GM21367 (cell line): ENCODE data around the gene SLC44A4.
"Not testable (repeated sequence)": the region's sequence is repeated elsewhere in the genome, so short reads cannot be mapped to it uniquely, and the experiment has no call there.

Experiments
- ATAC-seq: cut with Tn5 transposase; IDR thresholded peaks from one replicate; pipeline ENCODE4 v1.9.1; 2021; ENCODE audit not compliant: unreplicated experiment

SLC44A4 gene

GRCh38 chr6:31830886-31831335 lies 47.9 kb downstream of the SLC44A4 start:
- no peak for ATAC-seq

DNA sequence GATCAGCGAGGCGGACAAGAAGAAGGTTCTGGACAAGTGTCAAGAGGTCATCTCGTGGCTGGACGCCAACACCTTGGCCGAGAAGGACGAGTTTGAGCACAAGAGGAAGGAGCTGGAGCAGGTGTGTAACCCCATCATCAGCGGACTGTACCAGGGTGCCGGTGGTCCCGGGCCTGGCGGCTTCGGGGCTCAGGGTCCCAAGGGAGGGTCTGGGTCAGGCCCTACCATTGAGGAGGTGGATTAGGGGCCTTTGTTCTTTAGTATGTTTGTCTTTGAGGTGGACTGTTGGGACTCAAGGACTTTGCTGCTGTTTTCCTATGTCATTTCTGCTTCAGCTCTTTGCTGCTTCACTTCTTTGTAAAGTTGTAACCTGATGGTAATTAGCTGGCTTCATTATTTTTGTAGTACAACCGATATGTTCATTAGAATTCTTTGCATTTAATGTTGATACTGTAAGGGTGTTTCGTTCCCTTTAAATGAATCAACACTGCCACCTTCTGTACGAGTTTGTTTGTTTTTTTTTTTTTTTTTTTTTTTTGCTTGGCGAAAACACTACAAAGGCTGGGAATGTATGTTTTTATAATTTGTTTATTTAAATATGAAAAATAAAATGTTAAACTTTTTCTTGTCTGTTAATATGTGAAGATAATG lies 49.0 kb downstream of the SLC44A4 start:
- no peak for ATAC-seq

- ATAC-seq: peak; percentile 54
Measured at GRCh38 chr6:31827286-31828079, 51.3 kb downstream of the SLC44A4 start, which contains the start of gene HSPA1B. Gene HSPA1B, plus strand, starts transcription at chr6:31827738. Its CDS starts 213 bp downstream, at chr6:31827951.

GRCh38 chr6:31826793-31827285 lies 52.0 kb downstream of the SLC44A4 start:
- ATAC-seq: no peak

DNA sequence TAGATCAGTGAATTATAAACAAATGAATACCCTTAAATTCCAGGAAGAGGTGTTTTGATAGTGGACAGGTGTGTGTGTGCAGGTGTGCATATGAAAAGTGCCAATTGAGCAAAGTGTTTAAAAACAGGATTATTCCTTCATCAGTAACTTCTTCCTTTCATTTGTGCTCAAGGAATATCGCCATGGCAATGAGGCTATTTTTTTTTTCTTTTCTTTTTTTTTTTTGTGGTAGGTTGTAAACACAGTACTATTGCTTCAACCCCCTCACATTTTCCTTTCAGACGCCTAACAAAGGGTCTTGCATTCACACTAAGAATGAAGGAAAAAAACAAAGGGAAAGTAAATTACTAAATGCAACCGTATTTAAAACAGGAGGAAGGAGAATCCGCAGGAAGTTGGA lies 53.2 kb downstream of the SLC44A4 start:
- ATAC-seq: no peak

DNA sequence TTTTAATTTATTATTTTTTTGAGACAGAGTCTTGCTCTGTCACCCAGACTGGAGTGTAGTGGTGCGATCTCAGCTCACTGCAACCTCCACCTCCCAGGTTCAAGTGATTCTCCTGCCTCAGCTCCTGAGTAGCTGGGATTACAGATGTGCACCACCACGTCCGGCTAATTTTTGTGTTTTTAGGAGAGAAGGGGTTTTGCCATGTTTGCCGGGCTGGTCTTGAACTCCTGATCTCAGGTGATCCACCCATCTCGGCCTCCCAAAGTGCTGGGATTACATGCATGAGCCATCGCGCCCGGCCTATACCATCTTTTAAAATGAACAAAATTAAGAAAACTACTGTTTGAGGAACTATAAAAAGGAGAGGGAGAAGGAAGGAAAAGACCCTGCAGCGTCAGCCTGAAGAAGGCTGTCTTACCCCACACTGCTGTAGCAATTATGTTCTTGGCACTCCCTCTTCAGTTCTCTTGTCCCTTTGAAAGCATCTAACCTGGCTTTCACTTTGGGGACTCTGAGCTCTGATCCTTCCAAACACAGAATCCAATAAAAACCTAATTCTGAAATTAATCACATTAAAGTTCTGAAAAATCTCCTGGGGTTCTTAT lies 55.1 kb downstream of the SLC44A4 start:
- ATAC-seq: not testable (repeated sequence)

- ATAC-seq: no peak
Measured at GRCh38 chr6:31822036-31822821, 56.6 kb downstream of the SLC44A4 start.

- no peak for ATAC-seq
Measured at GRCh38 chr6:31821301-31822035, 57.3 kb downstream of the SLC44A4 start.

GRCh38 chr6:31820399-31820798 lies 58.4 kb downstream of the SLC44A4 start:
- ATAC-seq: not testable (repeated sequence)

DNA sequence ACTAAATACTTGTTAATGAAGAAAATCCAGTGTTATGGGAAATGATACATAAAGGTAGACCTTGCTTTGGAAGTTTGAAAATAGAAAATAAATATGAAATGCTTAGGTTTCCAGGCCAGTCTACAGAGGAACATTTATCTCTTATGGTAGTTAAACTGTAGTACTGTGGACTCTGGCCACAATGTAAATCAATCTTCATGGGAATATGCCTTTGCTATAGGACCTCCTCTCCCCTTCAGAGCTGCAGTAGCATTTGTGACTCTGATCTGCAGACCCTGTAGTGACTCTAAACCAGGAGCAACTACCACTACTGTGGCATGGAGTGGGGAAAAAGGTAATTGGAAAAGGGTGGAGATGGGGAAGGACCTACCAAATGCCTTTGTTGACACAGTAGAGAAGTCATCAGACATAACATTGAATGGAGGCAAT lies 58.9 kb downstream of the SLC44A4 start:
- ATAC-seq: no peak

- ATAC-seq: not testable (repeated sequence)
Measured at GRCh38 chr6:31817929-31818511, 60.8 kb downstream of the SLC44A4 start.

DNA sequence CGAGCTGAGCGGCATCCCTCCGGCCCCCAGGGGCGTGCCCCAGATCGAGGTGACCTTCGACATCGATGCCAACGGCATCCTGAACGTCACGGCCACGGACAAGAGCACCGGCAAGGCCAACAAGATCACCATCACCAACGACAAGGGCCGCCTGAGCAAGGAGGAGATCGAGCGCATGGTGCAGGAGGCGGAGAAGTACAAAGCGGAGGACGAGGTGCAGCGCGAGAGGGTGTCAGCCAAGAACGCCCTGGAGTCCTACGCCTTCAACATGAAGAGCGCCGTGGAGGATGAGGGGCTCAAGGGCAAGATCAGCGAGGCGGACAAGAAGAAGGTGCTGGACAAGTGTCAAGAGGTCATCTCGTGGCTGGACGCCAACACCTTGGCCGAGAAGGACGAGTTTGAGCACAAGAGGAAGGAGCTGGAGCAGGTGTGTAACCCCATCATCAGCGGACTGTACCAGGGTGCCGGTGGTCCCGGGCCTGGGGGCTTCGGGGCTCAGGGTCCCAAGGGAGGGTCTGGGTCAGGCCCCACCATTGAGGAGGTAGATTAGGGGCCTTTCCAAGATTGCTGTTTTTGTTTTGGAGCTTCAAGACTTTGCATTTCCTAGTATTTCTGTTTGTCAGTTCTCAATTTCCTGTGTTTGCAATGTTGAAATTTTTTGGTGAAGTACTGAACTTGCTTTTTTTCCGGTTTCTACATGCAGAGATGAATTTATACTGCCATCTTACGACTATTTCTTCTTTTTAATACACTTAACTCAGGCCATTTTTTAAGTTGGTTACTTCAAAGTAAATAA lies 61.5 kb downstream of the SLC44A4 start:
- not testable (repeated sequence) for ATAC-seq

DNA sequence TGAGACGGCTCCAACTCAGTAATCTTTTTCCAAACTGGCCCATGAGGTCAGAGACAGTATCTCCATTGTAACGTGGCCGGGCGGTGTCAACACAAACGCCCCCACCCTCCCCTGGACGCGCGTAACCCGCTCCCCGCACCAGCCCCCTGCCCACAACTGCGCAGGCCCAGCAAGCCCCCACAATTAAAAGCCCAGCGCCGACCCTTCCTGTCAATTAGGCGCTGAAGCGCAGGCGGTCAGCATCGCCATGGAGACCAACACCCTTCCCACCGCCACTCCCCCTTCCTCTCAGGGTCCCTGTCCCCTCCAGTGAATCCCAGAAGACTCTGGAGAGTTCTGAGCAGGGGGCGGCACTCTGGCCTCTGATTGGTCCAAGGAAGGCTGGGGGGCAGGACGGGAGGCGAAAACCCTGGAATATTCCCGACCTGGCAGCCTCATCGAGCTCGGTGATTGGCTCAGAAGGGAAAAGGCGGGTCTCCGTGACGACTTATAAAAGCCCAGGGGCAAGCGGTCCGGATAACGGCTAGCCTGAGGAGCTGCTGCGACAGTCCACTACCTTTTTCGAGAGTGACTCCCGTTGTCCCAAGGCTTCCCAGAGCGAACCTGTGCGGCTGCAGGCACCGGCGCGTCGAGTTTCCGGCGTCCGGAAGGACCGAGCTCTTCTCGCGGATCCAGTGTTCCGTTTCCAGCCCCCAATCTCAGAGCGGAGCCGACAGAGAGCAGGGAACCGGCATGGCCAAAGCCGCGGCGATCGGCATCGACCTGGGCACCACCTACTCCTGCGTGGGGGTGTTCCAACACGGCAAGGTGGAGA lies 63.6 kb downstream of the SLC44A4 start, which contains the start of the genes HSPA1A and HSPA1L:
TSS of gene HSPA1A (plus strand) at position 519 of the 814 bp plus-strand sequence. CDS start at position 733, 214 bp downstream.
TSS of gene HSPA1L (minus strand) at position 259 of the 814 bp plus-strand sequence. CDS start 3,311 bp downstream, outside the sequence.
- no peak for ATAC-seq

DNA sequence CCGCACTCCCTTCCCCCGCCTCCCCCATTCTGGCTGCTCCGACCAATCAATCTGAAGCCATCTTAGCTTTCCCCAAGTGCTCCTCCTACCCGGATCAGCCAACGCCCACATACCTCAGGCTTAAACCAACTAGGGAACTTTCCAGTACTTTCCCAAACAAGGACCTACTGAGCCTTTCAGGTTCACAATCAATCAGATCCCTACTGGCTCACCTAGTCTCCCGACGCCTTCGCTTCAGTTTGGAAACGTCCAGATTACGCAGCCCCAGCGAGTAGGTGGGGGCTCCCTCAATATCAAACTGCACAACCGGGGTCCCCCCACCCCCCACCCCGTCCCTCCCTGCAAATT lies 64.1 kb downstream of the SLC44A4 start:
- no peak for ATAC-seq

GRCh38 chr6:31813465-31813849 lies 65.3 kb downstream of the SLC44A4 start:
- no peak for ATAC-seq
